A549 (cell line): ENCODE measurements around the gene FGFR4. TPM values are rescaled to one million over a fixed set of nuclear protein-coding genes. Genes with fewer than 3 reads are reported as not detected.

Experiments
- ATAC-seq, 2 experiments: fragments of 200-7000 bp in 1 of 2; fragments of >200 bp in 1 of 2; cut with Nextera tagmentation in 1 of 2; cut with Tn5 transposase in 1 of 2; 3 replicates each; pipeline versions ENCODE4 v1.8.0 to v1.9.1; 2018 to 2020; ENCODE audit warnings: mild to moderate bottlenecking in 1 of 2, moderate library complexity in 1 of 2
- CTCF ChIA-PET: fragments of 300-600 bp; sonication (Branson Sonifier 250); formaldehyde crosslinking; extraction: SDS; loops from one replicate; lab custom pipeline; 2021; ENCODE audit warnings: antibody characterized with exemption, inconsistent platforms; lab: Yijun Ruan, JAX
- POLR2A ChIA-PET: fragments of 350-600 bp; formaldehyde crosslinking; extraction: SDS; loops from one replicate; lab custom pipeline; 2021; ENCODE audit warnings: antibody characterized with exemption, inconsistent platforms; lab: Yijun Ruan, JAX
- DNase-seq, 2 experiments: peaks; one replicate each; pipeline versions ENCODE4 v3.0.0 to v3.0.0-alpha.2; 2011 to 2016; ENCODE audit warnings: low read depth in 1 of 2, low spot score in 1 of 2
- FAIRE-seq: peaks from 2 replicates; lab custom pipeline; 2011; peaks lifted over from hg19 to GRCh38; lab: Jason Lieb, UNC
- H3K27ac ChIP-seq, 2 experiments: fragments of >200 bp; sonication (Bioruptor Twin); formaldehyde crosslinking; 3 replicates each; pipeline ENCODE4 v1.5.1; 2016 to 2017
- H3K4me1 ChIP-seq: fragments of >200 bp; sonication (Bioruptor Twin); formaldehyde crosslinking; 3 replicates; pipeline ENCODE4 v1.6.1; 2016
- H3K4me2 ChIP-seq: fragments of >200 bp; sonication (Bioruptor Twin); formaldehyde crosslinking; 3 replicates; pipeline ENCODE4 v1.6.1; 2016
- H3K4me3 ChIP-seq: fragments of >200 bp; sonication (Bioruptor Twin); formaldehyde crosslinking; 3 replicates; pipeline ENCODE4 v1.5.1; 2016
- H3K9me3 ChIP-seq: fragments of >200 bp; sonication (Bioruptor Twin); formaldehyde crosslinking; 3 replicates; pipeline ENCODE4 v1.6.1; 2016
- BHLHE40 ChIP-seq: IDR thresholded peaks from 2 replicates; pipeline ENCODE4 v1.6.1; 2012; ENCODE audit warnings: low read depth, low read length, inconsistent platforms
- E2F6 ChIP-seq: IDR thresholded peaks from 2 replicates; pipeline ENCODE4 v1.6.1; 2012; ENCODE audit warnings: low read depth, borderline replicate concordance
- ESRRA ChIP-seq: fragments of 150-350 bp; IDR thresholded peaks from 2 replicates; pipeline ENCODE4 v1.6.1; 2014; ENCODE audit warnings: mild to moderate bottlenecking, low read length, borderline replicate concordance
- FOXS1 ChIP-seq: fragments of 250-450 bp; sonication (Bioruptor Pico); IDR thresholded peaks from 2 replicates; pipeline ENCODE4 v1.5.0; 2020; ENCODE audit warnings: mild to moderate bottlenecking, moderate library complexity
- GATA3 ChIP-seq: IDR thresholded peaks from 2 replicates; pipeline ENCODE4 v1.6.1; 2012; ENCODE audit warnings: borderline replicate concordance
- HMGXB4 ChIP-seq: fragments of 250-450 bp; sonication (Bioruptor Pico); IDR thresholded peaks from 2 replicates; pipeline ENCODE4 v1.5.0; 2021; ENCODE audit warnings: mild to moderate bottlenecking, moderate library complexity, borderline replicate concordance
- HOXA7 ChIP-seq: fragments of 250-450 bp; sonication (Bioruptor Pico); IDR thresholded peaks from 2 replicates; pipeline ENCODE4 v1.5.0; 2020; ENCODE audit warnings: mild to moderate bottlenecking, moderate library complexity
- HOXB13 ChIP-seq: fragments of 250-450 bp; sonication (Bioruptor Pico); IDR thresholded peaks from 2 replicates; pipeline ENCODE4 v1.5.0; 2020; ENCODE audit warnings: low read depth, mild to moderate bottlenecking, moderate library complexity
- KDM5A ChIP-seq: fragments of 200-600 bp; sonication (generic); IDR thresholded peaks from 2 replicates; pipeline ENCODE4 v1.6.1; 2016; ENCODE audit warnings: antibody characterized with exemption, mild to moderate bottlenecking
- MAFK ChIP-seq: fragments of 450-650 bp; IDR thresholded peaks from 2 replicates; pipeline ENCODE4 v1.6.1; 2014; ENCODE audit not compliant: partially characterized antibody
- NFE2L2 ChIP-seq: fragments of 150-350 bp; conservative IDR thresholded peaks from 2 replicates; pipeline ENCODE4 v1.6.1; 2014; ENCODE audit warnings: low read length
- NPAS2 ChIP-seq: fragments of 250-450 bp; sonication (Bioruptor Pico); IDR thresholded peaks from 2 replicates; pipeline ENCODE4 v1.8.0; 2022; ENCODE audit warnings: mild to moderate bottlenecking, moderate library complexity, borderline replicate concordance
- PHF8 ChIP-seq: fragments of 200-600 bp; sonication (generic); IDR thresholded peaks from 2 replicates; pipeline ENCODE4 v1.6.1; 2016; ENCODE audit warnings: low read depth, mild to moderate bottlenecking, antibody characterized with exemption, moderate library complexity, borderline replicate concordance
- RAD21 ChIP-seq, 2 experiments: fragments of >200 bp in 1 of 2; sonication (Bioruptor Twin) in 1 of 2; formaldehyde crosslinking in 1 of 2; IDR thresholded peaks in 1 of 2; conservative IDR thresholded peaks in 1 of 2; 2 replicates in 1 of 2; 3 replicates in 1 of 2; pipeline ENCODE4 v1.6.1; 2012 to 2018; ENCODE audit warnings: inconsistent platforms in 1 of 2
- SREBF2 ChIP-seq: fragments of 450-650 bp; IDR thresholded peaks from 2 replicates; pipeline ENCODE4 v1.6.1; 2014; ENCODE audit warnings: mild to moderate bottlenecking, moderate library complexity
- TP53 ChIP-seq: fragments of 250-450 bp; sonication (Bioruptor Pico); IDR thresholded peaks from 2 replicates; pipeline ENCODE4 v1.5.0; 2021; ENCODE audit warnings: mild to moderate bottlenecking, moderate library complexity
- ZFP36 ChIP-seq: fragments of 450-650 bp; IDR thresholded peaks from 2 replicates; pipeline ENCODE4 v1.6.1; 2014; ENCODE audit warnings: borderline replicate concordance; ENCODE audit not compliant: partially characterized antibody
- ZNF302 ChIP-seq: fragments of 250-450 bp; sonication (Bioruptor Pico); IDR thresholded peaks from 2 replicates; pipeline ENCODE4 v1.9.0; 2021; ENCODE audit warnings: inconsistent platforms, mild to moderate bottlenecking, moderate library complexity
- WGBS: methylation state at CpG from one replicate; pipeline ENCODE4 v1.1.6; 2017; ENCODE audit errors: missing lambda C conversion rate; 5-methylcytosine and 5-hydroxymethylcytosine counted together
- polyA plus RNA-seq, 4 experiments: library from polyadenylated mRNA; depleted of rRNA in 3 of 4; stranded (reverse); fragments of >200 nt; fragmentation: RNase III in 1 of 4; extraction: RNeasy Plus Mini Kit Qiagen cat#74134 plus additional on column Dnase treatment in 1 of 4; gene quantifications; 2 replicates in 3 of 4; 3 replicates in 1 of 4; pipeline ENCODE4 v1.2.3, GENCODE V29; 2011 to 2017
- TF ChIP-seq, protein P1 (sequence below): IDR thresholded peaks from 2 replicates; pipeline ENCODE4 v1.6.1; 2012
- TF ChIP-seq, protein P2 (sequence below): fragments of >200 bp; sonication (Bioruptor Twin); formaldehyde crosslinking; IDR thresholded peaks from 3 replicates; pipeline ENCODE4 v1.5.1; 2016

FGFR4 gene
- polyA plus RNA-seq, 2 of the 4 experiments (the other 2 are of a cell fraction) = 31.8 to 45.2 TPM

- CTCF ChIA-PET = interaction anchor here (0.9 to 5.7 kb wide), 3 partner anchors 10 to 24 kb away, joined by 3 to 57 read pairs (median 6); no protein-coding TSS in a partner anchor
- Histone ChIP-seq H3K4me1 (peaks cover 17% of the 10 kb centered on the region), H3K9me3 (no peaks in the 10 kb centered on the region), H3K27ac (peak overlapping the region; percentile 39 to 65; a peak in 5 of 6 replicates), H3K4me2 (peak overlapping the region; percentile 67), H3K4me3 (no peak overlapping the region)
- no peak for DNase-seq
- no peak for FAIRE-seq
- peak; percentile 3 to 4; a peak in 1 of 6 replicates for ATAC-seq
- WGBS = 88% methylated on average over 21 of the region's 28 CpGs
- POLR2A ChIA-PET = no interaction called here
- TF ChIP-seq HOXB13 (CRISPR knock-in tag) (no peak), ZFP36 (peak; percentile 10), HMGXB4 (no peak), SREBF2 (no peak)
- TF ChIP-seq, protein P1, sequence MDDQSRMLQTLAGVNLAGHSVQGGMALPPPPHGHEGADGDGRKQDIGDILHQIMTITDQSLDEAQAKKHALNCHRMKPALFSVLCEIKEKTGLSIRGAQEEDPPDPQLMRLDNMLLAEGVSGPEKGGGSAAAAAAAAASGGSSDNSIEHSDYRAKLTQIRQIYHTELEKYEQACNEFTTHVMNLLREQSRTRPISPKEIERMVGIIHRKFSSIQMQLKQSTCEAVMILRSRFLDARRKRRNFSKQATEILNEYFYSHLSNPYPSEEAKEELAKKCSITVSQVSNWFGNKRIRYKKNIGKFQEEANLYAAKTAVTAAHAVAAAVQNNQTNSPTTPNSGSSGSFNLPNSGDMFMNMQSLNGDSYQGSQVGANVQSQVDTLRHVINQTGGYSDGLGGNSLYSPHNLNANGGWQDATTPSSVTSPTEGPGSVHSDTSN = no peak
Observed at GRCh38 chr5:177095088-177095669, 8.5 kb downstream of the FGFR4 start.

GRCh38 chr5:177096162-177097015 lies 9.7 kb downstream of the FGFR4 start:
- TF ChIP-seq TP53 (no peak), FOXS1 (CRISPR knock-in tag) (no peak), GATA3 (no peak), ZNF302 (CRISPR knock-in tag) (no peak), PHF8 (no peak), HOXA7 (CRISPR knock-in tag) (no peak), HOXB13 (CRISPR knock-in tag) (no peak), RAD21 (conservative IDR thresholded peaks at IDR 0.05 in 1 of 2, IDR thresholded peaks at IDR 0.05 in 1 of 2) (no peak), BHLHE40 (no peak), NPAS2 (CRISPR knock-in tag) (no peak), ESRRA (no peak), KDM5A (no peak), NFE2L2 (no peak), MAFK (no peak), HMGXB4 (no peak), E2F6 (no peak)
- TF ChIP-seq, protein P1 = no peak
- TF ChIP-seq, protein P2, sequence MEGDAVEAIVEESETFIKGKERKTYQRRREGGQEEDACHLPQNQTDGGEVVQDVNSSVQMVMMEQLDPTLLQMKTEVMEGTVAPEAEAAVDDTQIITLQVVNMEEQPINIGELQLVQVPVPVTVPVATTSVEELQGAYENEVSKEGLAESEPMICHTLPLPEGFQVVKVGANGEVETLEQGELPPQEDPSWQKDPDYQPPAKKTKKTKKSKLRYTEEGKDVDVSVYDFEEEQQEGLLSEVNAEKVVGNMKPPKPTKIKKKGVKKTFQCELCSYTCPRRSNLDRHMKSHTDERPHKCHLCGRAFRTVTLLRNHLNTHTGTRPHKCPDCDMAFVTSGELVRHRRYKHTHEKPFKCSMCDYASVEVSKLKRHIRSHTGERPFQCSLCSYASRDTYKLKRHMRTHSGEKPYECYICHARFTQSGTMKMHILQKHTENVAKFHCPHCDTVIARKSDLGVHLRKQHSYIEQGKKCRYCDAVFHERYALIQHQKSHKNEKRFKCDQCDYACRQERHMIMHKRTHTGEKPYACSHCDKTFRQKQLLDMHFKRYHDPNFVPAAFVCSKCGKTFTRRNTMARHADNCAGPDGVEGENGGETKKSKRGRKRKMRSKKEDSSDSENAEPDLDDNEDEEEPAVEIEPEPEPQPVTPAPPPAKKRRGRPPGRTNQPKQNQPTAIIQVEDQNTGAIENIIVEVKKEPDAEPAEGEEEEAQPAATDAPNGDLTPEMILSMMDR = no peak
- ChIA-PET CTCF (interaction anchor here (0.6 to 8.1 kb wide), 3 partner anchors 9 to 85 kb away, joined by 3 to 103 read pairs (median 21); partner anchors contain the start of gene FGFR4), POLR2A (no interaction called here)
- FAIRE-seq = no peak
- ATAC-seq = peak; percentile 5 to 31; a peak in 4 of 6 replicates
- 80% methylated on average over 29 of the region's 29 CpGs for WGBS
- peaks cover 20% of the 10 kb centered on the region for H3K4me1 ChIP-seq
- H3K4me2 ChIP-seq = no peak overlapping the region
- peak overlapping the region in 1 of 2 experiments; percentile 25; a peak in 2 of 6 replicates for H3K27ac ChIP-seq
- H3K4me3 ChIP-seq = no peak overlapping the region
- DNase-seq = no peak
- no peaks in the 10 kb centered on the region for H3K9me3 ChIP-seq
